SK-N-MC (cell line): ENCODE measurements around the gene KDM3B.
A peak's percentile ranks its signal among the peaks of the same experiment; 100 is the strongest.

Source experiments
- DNase-seq: peaks from one replicate; pipeline ENCODE4 v3.0.0-alpha.2; 2011; ENCODE audit warnings: low read depth, low spot score
- H3K27ac ChIP-seq: fragments of 200-600 bp; sonication (generic); 2 replicates; pipeline ENCODE4 v1.5.1; 2016; ENCODE audit warnings: mixed run types
- H3K36me3 ChIP-seq: fragments of 200-600 bp; sonication (generic); 2 replicates; pipeline ENCODE4 v1.6.1; 2017; ENCODE audit warnings: antibody characterized with exemption, low read length, mixed read lengths; ENCODE audit not compliant: insufficient read depth
- H3K4me3 ChIP-seq: fragments of 200-600 bp; sonication (generic); 2 replicates; pipeline ENCODE4 v1.5.1; 2016
- H3K9ac ChIP-seq: fragments of 200-600 bp; sonication (generic); 2 replicates; pipeline ENCODE4 v1.8.0; 2017; ENCODE audit warnings: mixed run types, mixed read lengths; ENCODE audit not compliant: insufficient read length
- H3K9me3 ChIP-seq: fragments of 200-600 bp; sonication (generic); 2 replicates; pipeline ENCODE4 v1.6.1; 2017; ENCODE audit warnings: low read depth, mild to moderate bottlenecking, antibody characterized with exemption, low read length, moderate library complexity, mixed read lengths
- EZH2 ChIP-seq: fragments of 200-600 bp; sonication (generic); IDR thresholded peaks from one replicate; pipeline ENCODE4 v1.6.1; 2017; ENCODE audit warnings: antibody characterized with exemption
- FOXP2 ChIP-seq: optimal IDR thresholded peaks from 2 replicates; pipeline ENCODE3; 2011; ENCODE audit warnings: mild to moderate bottlenecking, moderate library complexity; ENCODE audit not compliant: insufficient read depth; ENCODE audit errors: extremely low read length, control extremely low read depth
- POLR2AphosphoS5 ChIP-seq: IDR thresholded peaks from 2 replicates; pipeline ENCODE4 v1.6.1; 2012; ENCODE audit warnings: mild to moderate bottlenecking, low read depth, low read length, borderline replicate concordance

The KDM3B gene

DNA sequence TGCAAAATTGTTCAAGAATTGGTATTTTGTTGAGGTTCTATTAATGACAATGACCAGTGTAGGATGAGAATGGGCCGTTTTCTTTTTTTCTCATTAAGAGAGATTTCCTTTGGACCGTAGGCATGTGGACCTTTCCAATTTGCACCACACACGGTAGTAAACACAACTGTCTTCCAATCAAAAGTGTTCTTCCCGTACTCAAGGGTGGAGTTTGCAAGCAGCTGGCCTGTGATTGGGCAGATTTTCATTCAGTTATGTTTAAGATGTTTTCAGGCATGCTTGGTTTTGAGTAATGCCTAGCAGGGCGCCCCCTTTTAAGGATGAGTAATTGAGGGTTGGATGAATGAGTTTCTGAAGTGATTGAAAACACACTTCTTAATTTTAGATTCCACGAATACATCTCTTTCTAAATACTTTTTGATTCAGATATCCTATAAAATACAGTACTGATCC lies 2.5 kb downstream of the KDM3B start:
- DNase-seq = no peak
- Histone ChIP-seq H3K27ac (no peak overlapping the region), H3K4me3 (peak overlapping the region; percentile 87), H3K9ac (no peak overlapping the region), H3K9me3 (peaks cover 7% of the 10 kb centered on the region; the same call in 1 of the 2 replicates), H3K36me3 (peaks cover 20% of the 10 kb centered on the region)
- TF ChIP-seq EZH2 (no peak), POLR2AphosphoS5 (no peak), FOXP2 (no peak)

DNA sequence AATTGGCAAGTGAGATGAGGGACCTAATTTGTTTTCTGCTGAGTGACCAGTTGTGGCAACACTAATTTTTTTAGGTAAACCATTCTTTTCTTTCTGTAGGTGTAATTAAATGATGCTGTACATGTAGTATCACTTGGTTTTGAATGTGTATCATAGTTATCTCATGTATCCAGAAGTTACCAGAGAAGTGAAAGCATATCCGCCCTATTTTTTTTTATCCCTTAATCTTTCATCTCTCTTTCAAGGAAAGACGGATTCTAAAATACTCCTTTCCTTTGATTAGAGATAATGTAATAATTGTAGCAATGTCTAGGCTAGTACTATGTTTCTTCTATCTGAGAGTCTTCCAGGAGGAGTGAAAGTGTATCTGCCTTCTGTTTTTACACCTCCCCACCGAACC lies 7.1 kb downstream of the KDM3B start:
- no peak overlapping the region for H3K9ac ChIP-seq
- H3K27ac ChIP-seq = no peak overlapping the region
- TF ChIP-seq EZH2 (no peak), FOXP2 (no peak), POLR2AphosphoS5 (no peak)
- H3K4me3 ChIP-seq = no peak overlapping the region
- H3K36me3 ChIP-seq = peaks cover 14% of the 10 kb centered on the region
- H3K9me3 ChIP-seq = no peaks in the 10 kb centered on the region
- DNase-seq = no peak

DNA sequence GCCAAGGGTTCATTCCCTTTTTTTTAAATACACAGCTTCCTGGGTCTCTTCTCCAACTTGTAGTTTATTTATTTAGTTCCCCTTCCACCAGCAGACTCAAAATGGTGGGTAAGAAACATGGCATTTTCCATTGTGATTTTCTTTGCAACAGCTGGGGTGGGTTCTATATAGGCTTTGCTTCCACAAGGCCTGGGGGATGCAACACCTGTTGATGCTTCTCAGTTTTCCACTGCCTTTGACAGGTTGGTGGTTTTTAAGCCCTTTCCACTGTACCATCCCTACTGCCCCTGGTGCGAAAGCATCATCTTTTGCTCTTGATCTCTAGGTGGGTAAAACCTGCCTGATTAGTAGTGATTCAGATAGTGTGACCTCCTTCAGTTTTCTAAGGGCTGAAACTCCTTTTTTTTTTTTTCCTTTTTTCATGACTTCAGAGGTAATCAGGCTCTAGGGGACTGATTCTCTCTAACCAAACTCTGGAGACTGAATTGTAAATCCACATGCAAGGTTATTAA lies 8.5 kb downstream of the KDM3B start:
- no peak for DNase-seq
- Histone ChIP-seq H3K9ac (no peak overlapping the region), H3K27ac (no peak overlapping the region), H3K4me3 (no peak overlapping the region), H3K9me3 (no peaks in the 10 kb centered on the region), H3K36me3 (0 out of 2 replicates have a peak, but pooled peaks cover 3% of the 10 kb centered on the region)
- TF ChIP-seq EZH2 = no peak
- no peak for TF ChIP-seq POLR2AphosphoS5
- TF ChIP-seq FOXP2 = no peak

DNA sequence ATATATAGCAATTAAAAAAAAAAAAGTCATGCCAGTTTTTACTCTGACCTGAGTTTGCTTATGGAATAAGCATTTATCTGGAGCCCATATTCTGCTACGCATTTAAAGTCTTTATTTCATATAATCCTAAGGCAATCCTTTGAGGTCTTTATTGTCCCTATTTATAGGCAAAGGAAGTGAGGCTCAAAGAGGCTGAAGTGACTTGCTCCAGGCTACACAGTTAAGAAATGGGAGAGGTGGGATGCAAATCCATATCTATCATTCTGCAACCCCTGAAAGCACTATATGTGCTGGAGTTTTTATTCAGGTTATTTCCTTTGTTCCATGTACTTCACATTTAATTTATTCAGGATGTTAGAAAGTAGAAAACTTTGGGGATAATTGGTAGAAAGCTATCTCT lies 12.1 kb downstream of the KDM3B start:
- DNase-seq = no peak
- peak overlapping the region; percentile 69 for H3K27ac ChIP-seq
- H3K9ac ChIP-seq = no peak overlapping the region
- H3K4me3 ChIP-seq = peak overlapping the region; percentile 23; the same call in 1 of the 2 replicates
- TF ChIP-seq EZH2 (no peak), FOXP2 (no peak), POLR2AphosphoS5 (no peak)
- no peaks in the 10 kb centered on the region for H3K9me3 ChIP-seq
- H3K36me3 ChIP-seq = no peaks in the 10 kb centered on the region

DNA sequence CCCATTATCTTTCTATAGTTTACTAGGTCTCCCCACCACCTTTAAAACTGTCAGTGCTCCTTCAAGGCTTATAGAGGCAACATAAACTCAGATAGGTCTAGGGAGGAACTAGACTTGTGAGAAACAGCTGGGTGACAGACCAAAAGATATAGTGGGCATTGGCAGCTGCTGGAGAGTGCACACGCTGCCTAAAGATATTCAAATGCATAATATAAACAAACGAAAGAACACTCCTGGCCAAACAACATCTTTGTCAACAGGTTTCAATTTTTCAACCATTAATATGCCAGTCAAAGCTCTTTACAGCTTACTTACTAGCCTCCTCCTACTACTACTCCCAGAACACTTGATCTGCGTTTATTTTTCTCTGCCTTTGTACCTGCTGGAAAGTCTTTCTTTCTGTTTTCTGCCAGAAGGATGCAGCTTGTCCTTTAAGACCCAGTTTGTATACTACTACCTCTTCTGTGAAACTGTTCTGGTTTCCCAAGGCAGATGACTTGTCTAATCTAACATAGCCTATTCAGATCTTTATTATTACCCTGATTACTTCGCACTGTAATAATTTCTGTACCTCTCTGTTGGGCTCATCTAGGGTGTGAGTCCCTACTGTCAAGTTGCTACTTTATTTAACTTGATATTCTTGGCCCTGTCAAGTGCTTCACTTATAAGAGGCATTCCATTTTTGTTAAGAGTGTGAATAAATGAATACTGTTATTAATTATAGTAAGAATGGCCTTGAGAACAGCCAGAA lies 14.3 kb downstream of the KDM3B start:
- Histone ChIP-seq H3K36me3 (no peaks in the 10 kb centered on the region), H3K4me3 (no peak overlapping the region), H3K9me3 (no peaks in the 10 kb centered on the region), H3K9ac (peak overlapping the region; percentile 8), H3K27ac (peak overlapping the region; percentile 7; the same call in 1 of the 2 replicates)
- DNase-seq = no peak
- TF ChIP-seq POLR2AphosphoS5 (no peak), EZH2 (no peak), FOXP2 (no peak)

DNA sequence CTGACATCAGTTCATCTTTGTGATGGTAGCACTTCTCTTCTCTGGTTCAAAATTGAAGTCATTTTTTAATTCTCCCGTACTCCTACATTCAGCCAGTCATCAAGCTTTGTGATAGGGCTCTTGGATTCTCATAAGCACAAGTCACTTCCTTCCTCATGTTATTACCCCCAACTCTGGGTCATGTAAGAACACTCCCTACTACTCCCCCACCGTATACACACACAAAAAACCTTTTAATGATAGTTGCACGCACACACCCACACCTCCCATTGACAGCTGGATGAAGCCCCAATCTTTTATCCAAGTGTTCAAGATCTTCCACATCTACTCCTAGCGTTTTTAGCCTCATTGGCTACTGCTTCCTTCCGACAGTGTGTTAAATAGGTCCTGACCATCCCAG lies 16.8 kb downstream of the KDM3B start:
- no peaks in the 10 kb centered on the region for H3K9me3 ChIP-seq
- H3K4me3 ChIP-seq = no peak overlapping the region
- DNase-seq = no peak
- no peak for TF ChIP-seq POLR2AphosphoS5
- TF ChIP-seq FOXP2 = no peak
- no peak for TF ChIP-seq EZH2
- no peak overlapping the region for H3K9ac ChIP-seq
- H3K36me3 ChIP-seq = peaks cover 8% of the 10 kb centered on the region
- peak overlapping the region; percentile 90 for H3K27ac ChIP-seq

DNA sequence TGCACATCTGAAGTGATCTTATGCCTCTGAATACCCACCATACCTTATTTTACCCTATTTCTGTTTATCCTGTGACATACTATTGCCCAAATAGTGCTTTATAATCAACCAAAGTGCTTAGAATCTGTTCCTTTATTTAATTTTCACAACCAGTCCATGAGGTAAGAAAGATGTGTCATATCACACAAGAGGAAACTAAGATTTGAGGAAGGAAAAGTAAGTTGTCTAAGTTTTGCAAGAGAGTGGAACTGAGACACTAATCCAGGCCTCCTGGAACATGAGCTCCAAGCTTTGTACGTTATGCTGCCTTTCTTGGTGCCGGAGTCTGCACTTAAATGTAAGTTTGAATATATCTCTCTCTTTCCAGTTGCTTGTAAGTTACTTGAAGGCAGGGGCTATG lies 17.2 kb downstream of the KDM3B start:
- Histone ChIP-seq H3K9me3 (no peaks in the 10 kb centered on the region), H3K4me3 (no peak overlapping the region), H3K36me3 (peaks cover 13% of the 10 kb centered on the region), H3K27ac (peak overlapping the region; percentile 90), H3K9ac (peak overlapping the region; percentile 50)
- no peak for DNase-seq
- TF ChIP-seq EZH2 (no peak), FOXP2 (no peak), POLR2AphosphoS5 (no peak)

DNA sequence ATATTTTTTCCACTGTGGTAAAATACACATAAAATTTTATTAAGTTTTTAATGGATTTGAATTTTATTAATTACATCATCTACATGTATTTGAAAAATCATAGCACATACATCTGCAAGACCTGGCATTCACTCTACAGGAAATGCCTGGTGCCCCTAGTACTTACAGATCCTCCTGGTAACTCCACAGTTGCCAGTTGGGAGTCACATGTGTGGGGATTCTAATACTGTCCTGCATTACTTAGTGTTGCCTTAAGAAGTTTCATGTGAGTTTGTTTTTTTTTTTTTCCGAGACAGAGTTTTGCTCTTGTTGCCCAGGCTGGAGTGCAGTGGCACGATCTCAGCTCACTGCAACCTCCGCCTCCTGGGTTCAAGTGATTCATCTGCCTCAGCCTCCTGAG lies 18.1 kb downstream of the KDM3B start:
- no peak for TF ChIP-seq EZH2
- TF ChIP-seq POLR2AphosphoS5 = no peak
- no peak for TF ChIP-seq FOXP2
- Histone ChIP-seq H3K4me3 (peak overlapping the region; percentile 33; the same call in 1 of the 2 replicates), H3K9me3 (no peaks in the 10 kb centered on the region), H3K27ac (peak overlapping the region; percentile 90), H3K9ac (peak overlapping the region; percentile 50), H3K36me3 (peaks cover 17% of the 10 kb centered on the region)
- no peak for DNase-seq
